Chondrocyte (in vitro differentiated cells): ENCODE data around the gene GALP. TPM values are rescaled to one million over a fixed set of nuclear protein-coding genes. Genes with fewer than 3 reads are reported as not detected.

ENCODE experiments used
- DNase-seq: peaks from one replicate; pipeline ENCODE4 v3.0.0; 2021; ENCODE audit warnings: mixed read lengths, low spot score
- H3K27ac Mint-ChIP-seq: one replicate; pipeline ENCODE4 v1.8.0; 2021; ENCODE audit warnings: mild to moderate bottlenecking, moderate library complexity, mixed read lengths; ENCODE audit not compliant: unreplicated experiment
- H3K27me3 Mint-ChIP-seq: 2 replicates; pipeline ENCODE4 v1.8.0; 2021; ENCODE audit warnings: low read depth, mixed read lengths
- H3K36me3 Mint-ChIP-seq: 2 replicates; pipeline ENCODE4 v1.8.0; 2021; ENCODE audit warnings: low read depth, mixed read lengths
- H3K4me1 Mint-ChIP-seq: 2 replicates; pipeline ENCODE4 v1.8.0; 2021; ENCODE audit warnings: low read depth, mild to moderate bottlenecking, mixed read lengths
- H3K4me3 Mint-ChIP-seq: one replicate; pipeline ENCODE4 v1.8.0; 2021; ENCODE audit warnings: mild to moderate bottlenecking, moderate library complexity, mixed read lengths; ENCODE audit not compliant: unreplicated experiment
- H3K9me3 Mint-ChIP-seq: 2 replicates; pipeline ENCODE4 v1.8.0; 2021; ENCODE audit warnings: low read depth, mixed read lengths
- total RNA-seq: library from RNA; stranded (reverse); gene quantifications from 3 replicates; pipeline ENCODE4 v1.2.1, GENCODE V29; 2021
- TF ChIP-seq, protein P1 (sequence below): fragments of 200-600 bp; sonication (generic); IDR thresholded peaks from 2 replicates; pipeline ENCODE4 v1.5.0; 2021; ENCODE audit warnings: antibody characterized with exemption, mild to moderate bottlenecking, moderate library complexity

GALP gene
- total RNA-seq, 1 donor from 2014 or later, result not detected

- TF ChIP-seq, protein P1, sequence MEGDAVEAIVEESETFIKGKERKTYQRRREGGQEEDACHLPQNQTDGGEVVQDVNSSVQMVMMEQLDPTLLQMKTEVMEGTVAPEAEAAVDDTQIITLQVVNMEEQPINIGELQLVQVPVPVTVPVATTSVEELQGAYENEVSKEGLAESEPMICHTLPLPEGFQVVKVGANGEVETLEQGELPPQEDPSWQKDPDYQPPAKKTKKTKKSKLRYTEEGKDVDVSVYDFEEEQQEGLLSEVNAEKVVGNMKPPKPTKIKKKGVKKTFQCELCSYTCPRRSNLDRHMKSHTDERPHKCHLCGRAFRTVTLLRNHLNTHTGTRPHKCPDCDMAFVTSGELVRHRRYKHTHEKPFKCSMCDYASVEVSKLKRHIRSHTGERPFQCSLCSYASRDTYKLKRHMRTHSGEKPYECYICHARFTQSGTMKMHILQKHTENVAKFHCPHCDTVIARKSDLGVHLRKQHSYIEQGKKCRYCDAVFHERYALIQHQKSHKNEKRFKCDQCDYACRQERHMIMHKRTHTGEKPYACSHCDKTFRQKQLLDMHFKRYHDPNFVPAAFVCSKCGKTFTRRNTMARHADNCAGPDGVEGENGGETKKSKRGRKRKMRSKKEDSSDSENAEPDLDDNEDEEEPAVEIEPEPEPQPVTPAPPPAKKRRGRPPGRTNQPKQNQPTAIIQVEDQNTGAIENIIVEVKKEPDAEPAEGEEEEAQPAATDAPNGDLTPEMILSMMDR, result no peak
- no peak for DNase-seq
- Mint-ChIP-seq H3K27me3 (no peaks in the 10 kb centered on the region), H3K4me1 (peaks cover 30% of the 10 kb centered on the region), H3K4me3 (no peak overlapping the region), H3K9me3 (no peaks in the 10 kb centered on the region), H3K27ac (peak overlapping the region; percentile 22), H3K36me3 (peaks cover 1% of the 10 kb centered on the region)
Observed at GRCh38 chr19:56142897-56143434, 32.8 kb upstream of the GALP start.

DNA sequence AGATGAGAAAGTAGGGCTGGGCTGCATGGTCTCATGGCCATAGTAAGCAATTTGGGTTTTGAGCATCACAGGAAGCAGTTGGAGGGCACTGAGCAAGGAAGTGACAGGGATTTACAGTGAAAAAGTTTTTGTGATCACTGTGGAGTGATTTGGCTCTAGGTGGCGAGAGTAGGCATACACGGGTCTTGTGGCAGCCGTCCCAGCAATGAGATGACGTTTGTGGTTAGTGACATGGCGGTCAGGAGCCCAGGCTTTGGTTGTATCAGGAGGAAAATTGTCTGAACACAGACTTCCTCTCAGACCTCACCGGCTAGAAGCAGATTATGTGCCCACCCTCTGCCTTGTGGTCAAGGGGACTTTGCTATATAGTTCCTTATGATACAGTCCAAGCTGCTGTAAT lies 31.4 kb upstream of the GALP start:
- Mint-ChIP-seq H3K4me3 (no peak overlapping the region), H3K27ac (no peak overlapping the region)

GRCh38 chr19:56144831-56145230 lies 31.0 kb upstream of the GALP start:
- no peaks in the 10 kb centered on the region for H3K27me3 Mint-ChIP-seq
- H3K4me3 Mint-ChIP-seq, result no peak overlapping the region
- no peak overlapping the region for H3K27ac Mint-ChIP-seq
- peaks cover 27% of the 10 kb centered on the region for H3K4me1 Mint-ChIP-seq
- peaks cover 11% of the 10 kb centered on the region for H3K36me3 Mint-ChIP-seq
- DNase-seq, result no peak
- no peaks in the 10 kb centered on the region for H3K9me3 Mint-ChIP-seq
- TF ChIP-seq, protein P1, result no peak

More for the DNA sequence above, 31.4 kb upstream of the GALP start:
- H3K9me3 Mint-ChIP-seq, result no peaks in the 10 kb centered on the region
- no peaks in the 10 kb centered on the region for H3K27me3 Mint-ChIP-seq
- peaks cover 30% of the 10 kb centered on the region for H3K4me1 Mint-ChIP-seq
- peaks cover 7% of the 10 kb centered on the region for H3K36me3 Mint-ChIP-seq
- TF ChIP-seq, protein P1, result no peak
- DNase-seq, result no peak

- H3K36me3 Mint-ChIP-seq, result peaks cover 12% of the 10 kb centered on the region
- no peaks in the 10 kb centered on the region for H3K27me3 Mint-ChIP-seq
- TF ChIP-seq, protein P1, result no peak
- H3K27ac Mint-ChIP-seq, result no peak overlapping the region
- no peaks in the 10 kb centered on the region for H3K9me3 Mint-ChIP-seq
- no peak overlapping the region for H3K4me3 Mint-ChIP-seq
- DNase-seq, result no peak
- peaks cover 20% of the 10 kb centered on the region for H3K4me1 Mint-ChIP-seq
Observed at GRCh38 chr19:56145698-56146097, 30.1 kb upstream of the GALP start.

GRCh38 chr19:56146904-56147303 lies 28.9 kb upstream of the GALP start:
- TF ChIP-seq, protein P1, result no peak
- Mint-ChIP-seq H3K4me3 (no peak overlapping the region), H3K36me3 (peaks cover 12% of the 10 kb centered on the region), H3K4me1 (peaks cover 18% of the 10 kb centered on the region), H3K9me3 (no peaks in the 10 kb centered on the region), H3K27ac (no peak overlapping the region), H3K27me3 (no peaks in the 10 kb centered on the region)
- no peak for DNase-seq
